GM12801 (cell line): Measurements from ENCODE around the gene PIMREG.

Source experiments
- TF ChIP-seq, protein P1 (sequence below): IDR thresholded peaks from one replicate; pipeline ENCODE4 v1.5.1; 2011; ENCODE audit warnings: control low read depth; ENCODE audit not compliant: insufficient read length; ENCODE audit errors: extremely low read depth

The PIMREG gene

DNA sequence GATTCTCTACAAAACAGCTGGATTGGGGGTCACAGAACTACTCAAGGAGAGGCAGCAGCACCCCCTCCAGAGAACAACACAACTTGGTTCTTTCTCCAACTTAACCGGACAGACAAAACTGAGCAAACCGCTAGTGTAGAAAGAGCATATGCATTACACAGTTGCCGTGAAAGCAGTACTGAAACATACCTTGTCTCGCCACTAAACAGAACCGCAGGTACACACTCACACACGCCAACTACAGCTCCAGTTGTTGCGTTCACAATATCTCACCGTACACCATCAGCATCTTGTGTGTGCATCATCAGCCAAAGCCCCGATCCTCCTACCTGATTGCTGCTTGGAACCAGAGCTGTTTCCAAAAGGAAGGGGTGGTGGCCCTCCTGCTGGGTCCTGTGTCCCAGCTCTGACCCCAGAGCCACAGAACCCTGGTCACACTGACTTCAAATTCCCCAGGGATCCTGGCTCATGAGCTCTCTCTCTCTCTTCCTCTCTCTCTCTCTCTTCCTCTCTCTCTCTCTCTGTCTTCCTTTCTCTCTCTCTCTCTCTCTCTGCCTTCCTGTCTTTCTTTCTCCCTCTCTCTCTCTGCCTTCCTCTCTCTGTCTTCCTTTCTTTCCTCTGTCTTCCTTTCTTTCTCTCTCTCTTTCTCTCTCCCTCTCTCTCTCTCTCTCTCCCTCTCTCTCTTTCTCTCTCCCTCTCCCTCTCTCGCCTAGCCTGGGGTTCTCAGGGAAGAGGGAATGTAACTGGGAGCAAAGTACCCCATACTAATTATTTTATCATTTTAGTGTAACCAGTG is 8.4 kb downstream of the PIMREG start:
- TF ChIP-seq, protein P1, sequence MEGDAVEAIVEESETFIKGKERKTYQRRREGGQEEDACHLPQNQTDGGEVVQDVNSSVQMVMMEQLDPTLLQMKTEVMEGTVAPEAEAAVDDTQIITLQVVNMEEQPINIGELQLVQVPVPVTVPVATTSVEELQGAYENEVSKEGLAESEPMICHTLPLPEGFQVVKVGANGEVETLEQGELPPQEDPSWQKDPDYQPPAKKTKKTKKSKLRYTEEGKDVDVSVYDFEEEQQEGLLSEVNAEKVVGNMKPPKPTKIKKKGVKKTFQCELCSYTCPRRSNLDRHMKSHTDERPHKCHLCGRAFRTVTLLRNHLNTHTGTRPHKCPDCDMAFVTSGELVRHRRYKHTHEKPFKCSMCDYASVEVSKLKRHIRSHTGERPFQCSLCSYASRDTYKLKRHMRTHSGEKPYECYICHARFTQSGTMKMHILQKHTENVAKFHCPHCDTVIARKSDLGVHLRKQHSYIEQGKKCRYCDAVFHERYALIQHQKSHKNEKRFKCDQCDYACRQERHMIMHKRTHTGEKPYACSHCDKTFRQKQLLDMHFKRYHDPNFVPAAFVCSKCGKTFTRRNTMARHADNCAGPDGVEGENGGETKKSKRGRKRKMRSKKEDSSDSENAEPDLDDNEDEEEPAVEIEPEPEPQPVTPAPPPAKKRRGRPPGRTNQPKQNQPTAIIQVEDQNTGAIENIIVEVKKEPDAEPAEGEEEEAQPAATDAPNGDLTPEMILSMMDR, result no peak

DNA sequence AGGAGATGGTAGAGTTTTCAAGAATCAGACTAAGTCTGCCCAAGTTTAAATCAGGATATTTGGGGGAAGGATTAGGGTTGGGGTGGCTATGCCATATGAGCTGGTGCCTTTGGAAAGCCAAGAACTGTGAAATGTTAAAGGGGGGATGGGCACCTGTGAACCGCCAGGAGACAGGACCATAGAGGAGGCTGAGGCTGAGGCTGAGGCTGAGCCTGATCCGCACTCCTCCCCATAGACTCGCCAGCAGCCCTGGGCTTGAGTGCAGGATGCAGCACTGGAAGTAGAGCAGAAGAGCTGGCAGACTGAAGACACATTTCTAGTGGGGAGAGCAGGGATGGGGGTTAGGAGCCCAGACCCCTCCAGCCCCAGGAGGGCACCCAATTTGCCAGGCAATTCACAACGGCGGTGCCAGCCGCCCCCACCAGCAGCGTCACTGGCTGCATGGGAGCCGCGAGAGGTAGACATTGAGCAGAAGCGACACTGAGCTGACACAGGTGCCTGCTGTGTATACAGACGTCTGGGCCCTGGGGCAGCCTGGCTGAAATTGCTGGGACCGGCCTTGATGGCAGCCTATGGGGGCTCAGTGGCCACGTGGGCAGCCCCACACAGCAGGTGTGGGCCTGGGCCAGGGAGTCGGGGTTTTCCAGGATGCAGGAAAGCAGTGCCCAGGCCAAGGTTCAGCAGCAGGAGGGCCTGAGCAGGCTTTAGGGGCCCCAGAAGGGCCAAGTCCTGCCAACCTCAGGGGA is 9.2 kb downstream of the PIMREG start:
- TF ChIP-seq, protein P1, result no peak

DNA sequence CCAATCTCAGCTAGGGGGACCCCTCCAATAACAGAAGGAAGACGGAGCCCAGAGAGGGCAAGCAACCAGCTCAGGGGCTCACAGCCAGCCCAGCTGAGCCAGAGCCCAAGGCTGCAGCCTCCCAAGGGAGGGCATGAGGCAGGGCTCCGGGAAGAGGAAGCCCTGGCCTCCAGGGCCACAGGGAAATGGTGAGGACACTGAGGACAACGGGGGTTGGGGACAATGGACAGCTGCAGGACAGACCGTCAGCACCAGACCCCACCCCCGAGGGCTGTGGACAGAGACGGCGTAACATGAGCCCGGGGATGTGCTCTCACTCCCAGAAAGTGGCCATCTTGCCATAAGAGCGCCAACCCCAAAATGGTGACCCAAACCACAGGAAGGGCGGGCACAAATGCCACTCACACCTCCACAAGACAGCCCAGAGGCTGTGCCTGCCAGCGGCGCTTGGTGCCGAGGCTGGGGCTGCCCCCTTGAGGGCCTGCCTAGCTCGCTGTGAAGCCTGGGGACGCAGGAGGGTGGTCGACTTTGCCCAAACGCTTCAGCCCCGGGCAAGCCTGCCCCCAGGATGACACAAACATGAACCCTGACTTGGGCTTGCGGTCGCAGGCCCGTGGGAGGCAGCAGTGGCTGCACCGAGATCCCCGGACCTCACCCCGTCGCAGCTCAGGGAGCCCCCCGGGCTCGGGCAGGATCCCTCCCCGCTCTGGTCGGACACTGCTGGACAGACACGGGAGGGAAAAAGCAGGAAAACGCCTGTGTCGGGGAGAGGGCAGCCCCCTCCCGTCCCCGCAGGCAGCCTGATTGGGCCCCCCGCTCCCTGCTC is 10.5 kb downstream of the PIMREG start:
- TF ChIP-seq, protein P1, result no peak

DNA sequence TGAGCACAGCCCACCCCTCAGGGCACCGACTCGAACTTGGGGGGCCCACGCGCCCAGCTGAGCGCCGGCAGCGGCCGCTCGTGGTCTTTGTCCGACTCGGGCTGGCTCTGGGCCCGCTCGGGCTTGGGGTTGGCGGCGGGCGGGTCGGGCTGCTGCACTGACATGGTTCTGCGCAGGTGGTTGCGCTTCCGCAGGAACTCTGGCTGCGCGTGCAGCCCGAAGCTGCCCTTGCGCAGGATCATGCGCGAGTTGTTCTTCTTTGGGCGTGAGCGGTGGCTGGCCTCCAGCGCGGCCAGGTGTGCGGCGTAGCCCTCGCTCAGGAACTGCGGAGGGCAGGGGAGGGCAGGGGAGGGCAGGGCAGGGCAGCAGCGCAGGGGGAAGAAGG is 11.1 kb downstream of the PIMREG start:
- TF ChIP-seq, protein P1, result no peak

DNA sequence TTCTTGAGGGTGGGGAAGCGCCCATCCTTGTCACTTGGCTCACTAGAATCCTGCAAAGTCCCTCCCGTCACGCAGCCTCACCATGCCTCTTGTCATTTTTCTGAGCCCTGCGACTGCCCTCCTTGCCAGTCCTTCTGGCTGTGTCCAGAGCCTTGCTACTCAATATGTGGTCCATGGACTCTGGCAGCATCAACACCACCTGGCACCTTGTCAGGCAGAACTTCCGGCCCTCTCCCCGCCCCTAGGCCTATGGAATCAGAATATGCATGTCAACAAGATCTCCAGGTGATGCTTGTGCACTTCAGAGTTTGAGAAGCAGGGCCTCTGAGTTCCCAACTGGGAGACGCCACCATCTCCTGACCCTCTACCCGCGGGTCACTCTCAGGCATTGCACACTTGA is 12.1 kb downstream of the PIMREG start:
- TF ChIP-seq, protein P1, result no peak

DNA sequence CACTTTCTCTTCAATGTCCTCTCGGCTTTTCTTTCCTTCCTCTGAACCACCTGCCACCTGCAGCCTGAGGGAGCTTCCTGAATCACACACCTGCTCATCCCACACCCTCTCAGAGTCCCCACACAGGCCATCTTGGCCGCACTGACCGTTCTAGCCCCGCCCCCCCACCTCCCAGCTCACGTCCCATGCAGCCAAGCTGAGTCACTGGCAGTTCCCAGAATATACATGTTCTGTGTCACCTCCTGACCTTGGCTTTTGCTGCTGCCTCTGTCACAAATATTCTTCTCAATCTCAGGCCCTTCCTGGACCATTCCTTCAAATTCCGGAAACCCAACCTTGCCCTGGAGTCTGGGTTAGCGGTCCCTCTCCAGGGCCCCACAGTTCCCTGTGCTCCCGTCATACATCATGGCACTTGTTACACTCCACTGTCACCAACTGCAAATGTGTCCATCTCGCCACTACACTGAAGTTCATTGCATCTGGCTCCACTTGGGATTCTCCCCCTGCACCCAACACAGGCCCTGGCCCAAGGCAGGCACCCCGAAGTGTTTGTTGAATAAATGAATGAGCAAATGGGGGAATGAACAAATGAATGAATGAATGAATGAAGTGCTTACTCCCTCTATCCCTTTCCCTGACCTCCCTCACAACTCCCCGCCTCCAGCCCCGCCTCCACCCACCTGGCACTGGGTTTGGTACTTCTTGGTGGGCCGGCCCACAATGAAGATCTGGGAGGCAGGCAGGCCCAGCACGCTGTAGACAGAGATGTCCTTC is 12.8 kb downstream of the PIMREG start:
- TF ChIP-seq, protein P1, result no peak
